ENCODE measurements around the gene PBRM1.

GRCh38 chr3:52614689-52615088, 71.0 kb downstream of the PBRM1 start:
- TF ChIP-seq CTCF (IDR thresholded peaks at IDR 0.05) (no peak), POLR2A (IDR thresholded peaks at IDR 0.05) (no peak)

Measured in heart left ventricle (tissue), 13 donors.